Measurements from ENCODE around the gene UTS2R.

DNA sequence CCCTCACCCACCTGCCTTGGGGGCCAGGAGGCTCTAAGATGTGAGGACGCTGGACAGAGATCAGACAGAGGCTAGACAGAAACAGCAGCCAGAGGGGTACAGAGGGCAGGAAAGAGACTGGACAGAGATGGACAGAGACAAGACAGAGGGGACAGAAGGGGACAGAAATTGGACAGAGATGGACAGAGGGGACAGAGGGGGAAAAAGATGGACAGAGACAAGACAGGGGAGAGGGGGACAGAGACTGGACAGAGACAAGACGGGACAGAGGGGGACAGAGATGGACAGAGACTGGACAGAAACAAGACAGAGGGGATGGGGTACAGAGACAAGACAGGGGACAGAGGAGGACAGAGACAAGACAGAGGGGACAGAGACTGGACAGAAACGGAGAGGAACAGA, 16.1 kb downstream of the UTS2R start:
- TF ChIP-seq, protein P1, sequence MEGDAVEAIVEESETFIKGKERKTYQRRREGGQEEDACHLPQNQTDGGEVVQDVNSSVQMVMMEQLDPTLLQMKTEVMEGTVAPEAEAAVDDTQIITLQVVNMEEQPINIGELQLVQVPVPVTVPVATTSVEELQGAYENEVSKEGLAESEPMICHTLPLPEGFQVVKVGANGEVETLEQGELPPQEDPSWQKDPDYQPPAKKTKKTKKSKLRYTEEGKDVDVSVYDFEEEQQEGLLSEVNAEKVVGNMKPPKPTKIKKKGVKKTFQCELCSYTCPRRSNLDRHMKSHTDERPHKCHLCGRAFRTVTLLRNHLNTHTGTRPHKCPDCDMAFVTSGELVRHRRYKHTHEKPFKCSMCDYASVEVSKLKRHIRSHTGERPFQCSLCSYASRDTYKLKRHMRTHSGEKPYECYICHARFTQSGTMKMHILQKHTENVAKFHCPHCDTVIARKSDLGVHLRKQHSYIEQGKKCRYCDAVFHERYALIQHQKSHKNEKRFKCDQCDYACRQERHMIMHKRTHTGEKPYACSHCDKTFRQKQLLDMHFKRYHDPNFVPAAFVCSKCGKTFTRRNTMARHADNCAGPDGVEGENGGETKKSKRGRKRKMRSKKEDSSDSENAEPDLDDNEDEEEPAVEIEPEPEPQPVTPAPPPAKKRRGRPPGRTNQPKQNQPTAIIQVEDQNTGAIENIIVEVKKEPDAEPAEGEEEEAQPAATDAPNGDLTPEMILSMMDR (conservative IDR thresholded peaks at IDR 0.05 in 1 of 2, IDR thresholded peaks at IDR 0.05 in 1 of 2; ENCODE audit: extremely low read depth in 1 of 2, insufficient read depth in 1 of 2, low read depth in 1 of 2, low read length in 2 of 2), result no peak
- TF ChIP-seq EZH2 (IDR thresholded peaks at IDR 0.05; ENCODE audit: borderline replicate concordance, low read length), result no peak
